Endothelial cell (in vitro differentiated cells): ENCODE data around the gene TM7SF2. TPM values are rescaled to one million over a fixed set of nuclear protein-coding genes. Genes with fewer than 3 reads are reported as not detected.

ENCODE experiments used
- DNase-seq: peaks from one replicate; pipeline ENCODE4 v3.0.0; 2021; ENCODE audit warnings: low spot score
- H3K27ac Mint-ChIP-seq: one replicate; pipeline ENCODE4 v1.8.0; 2021; ENCODE audit warnings: mixed read lengths, inconsistent platforms; ENCODE audit not compliant: unreplicated experiment
- H3K27me3 Mint-ChIP-seq: one replicate; pipeline ENCODE4 v1.8.0; 2021; ENCODE audit warnings: mild to moderate bottlenecking, moderate library complexity, mixed read lengths, inconsistent platforms; ENCODE audit not compliant: unreplicated experiment
- H3K36me3 Mint-ChIP-seq: one replicate; pipeline ENCODE4 v1.8.0; 2021; ENCODE audit warnings: mild to moderate bottlenecking, low read depth, mixed read lengths, inconsistent platforms; ENCODE audit not compliant: unreplicated experiment
- H3K4me1 Mint-ChIP-seq: one replicate; pipeline ENCODE4 v1.8.0; 2021; ENCODE audit warnings: mild to moderate bottlenecking, mixed read lengths, inconsistent platforms; ENCODE audit not compliant: unreplicated experiment
- H3K4me3 Mint-ChIP-seq: one replicate; pipeline ENCODE4 v1.8.0; 2021; ENCODE audit warnings: mild to moderate bottlenecking, mixed read lengths, inconsistent platforms; ENCODE audit not compliant: unreplicated experiment
- H3K9me3 Mint-ChIP-seq: one replicate; pipeline ENCODE4 v1.8.0; 2021; ENCODE audit warnings: mixed read lengths, inconsistent platforms; ENCODE audit not compliant: unreplicated experiment
- total RNA-seq: library from RNA; stranded (reverse); fragmentation: NEBNext Ultra II Directional; extraction: Animal tissue kit (Norgen Biotek cat#: 25700); gene quantifications from one replicate; pipeline ENCODE4 v1.2.1, GENCODE V29; 2021; ENCODE audit not compliant: unreplicated experiment
- TF ChIP-seq, protein P1 (sequence below): fragments of 200-600 bp; sonication (generic); IDR thresholded peaks from one replicate; pipeline ENCODE4 v1.5.0; 2021; ENCODE audit warnings: antibody characterized with exemption; ENCODE audit not compliant: unreplicated experiment

The TM7SF2 gene
- total RNA-seq, 1 donor from 2014 or later = 35.6 TPM

DNA sequence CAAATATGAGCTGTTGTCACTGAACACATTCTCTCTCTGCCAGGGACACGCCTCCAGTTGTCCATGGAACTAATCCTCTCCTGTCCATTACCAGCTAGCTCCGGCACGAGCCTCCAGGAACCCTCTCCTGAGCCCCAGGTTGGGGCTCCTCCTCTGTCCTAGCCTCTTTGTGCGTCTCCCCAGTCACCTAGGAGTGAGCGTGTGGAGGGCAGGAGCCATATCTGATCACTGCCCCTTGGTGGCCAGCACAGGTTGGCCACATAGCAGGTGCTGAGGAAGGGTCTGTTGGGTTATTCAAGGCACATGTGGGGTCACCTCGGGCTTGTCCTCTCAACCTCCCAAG, 20.2 kb downstream of the TM7SF2 start:
- Mint-ChIP-seq H3K9me3 (no peaks in the 10 kb centered on the region), H3K4me1 (peaks cover 29% of the 10 kb centered on the region), H3K27me3 (peaks cover 21% of the 10 kb centered on the region), H3K36me3 (peaks cover 21% of the 10 kb centered on the region), H3K27ac (peak overlapping the region; percentile 13), H3K4me3 (no peak overlapping the region)
- no peak for DNase-seq
- TF ChIP-seq, protein P1, sequence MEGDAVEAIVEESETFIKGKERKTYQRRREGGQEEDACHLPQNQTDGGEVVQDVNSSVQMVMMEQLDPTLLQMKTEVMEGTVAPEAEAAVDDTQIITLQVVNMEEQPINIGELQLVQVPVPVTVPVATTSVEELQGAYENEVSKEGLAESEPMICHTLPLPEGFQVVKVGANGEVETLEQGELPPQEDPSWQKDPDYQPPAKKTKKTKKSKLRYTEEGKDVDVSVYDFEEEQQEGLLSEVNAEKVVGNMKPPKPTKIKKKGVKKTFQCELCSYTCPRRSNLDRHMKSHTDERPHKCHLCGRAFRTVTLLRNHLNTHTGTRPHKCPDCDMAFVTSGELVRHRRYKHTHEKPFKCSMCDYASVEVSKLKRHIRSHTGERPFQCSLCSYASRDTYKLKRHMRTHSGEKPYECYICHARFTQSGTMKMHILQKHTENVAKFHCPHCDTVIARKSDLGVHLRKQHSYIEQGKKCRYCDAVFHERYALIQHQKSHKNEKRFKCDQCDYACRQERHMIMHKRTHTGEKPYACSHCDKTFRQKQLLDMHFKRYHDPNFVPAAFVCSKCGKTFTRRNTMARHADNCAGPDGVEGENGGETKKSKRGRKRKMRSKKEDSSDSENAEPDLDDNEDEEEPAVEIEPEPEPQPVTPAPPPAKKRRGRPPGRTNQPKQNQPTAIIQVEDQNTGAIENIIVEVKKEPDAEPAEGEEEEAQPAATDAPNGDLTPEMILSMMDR = no peak

DNA sequence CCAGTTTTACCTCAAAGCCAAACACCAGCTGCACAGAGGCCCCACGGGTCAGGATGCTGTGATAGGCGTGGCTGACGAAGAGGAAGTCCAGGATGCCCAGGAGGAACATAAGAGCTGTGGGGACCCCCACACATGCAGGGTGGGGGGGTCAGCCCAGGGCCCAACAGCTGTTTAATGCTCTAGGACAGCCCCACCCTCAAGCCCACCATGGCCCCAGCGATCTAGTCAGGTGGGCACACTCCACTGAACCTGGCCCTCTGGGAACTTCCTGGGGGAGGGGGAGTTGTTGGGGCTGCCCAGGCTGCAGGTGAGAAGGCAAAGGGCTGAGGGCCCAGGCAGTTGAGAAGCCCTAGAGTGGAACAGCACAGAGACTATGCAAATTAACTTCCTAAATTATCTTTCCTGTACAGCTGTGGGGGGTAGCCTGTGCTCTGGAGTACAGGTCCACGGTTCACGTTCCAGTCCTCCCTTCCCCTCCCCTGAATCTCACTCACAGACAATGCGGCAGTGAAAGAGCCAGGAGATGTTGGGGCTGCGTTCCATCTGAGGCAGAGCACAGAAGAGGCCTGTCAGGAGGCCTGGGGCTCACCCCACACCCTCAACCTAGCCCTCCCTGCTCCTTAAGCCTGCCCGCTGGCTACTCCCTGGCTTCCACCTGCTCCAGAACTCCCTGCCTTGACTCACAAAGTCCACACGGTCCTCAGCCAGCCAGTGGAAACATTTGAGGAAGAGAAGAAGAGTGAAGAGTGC, 20.7 kb downstream of the TM7SF2 start:
- Mint-ChIP-seq H3K4me3 (peak overlapping the region; percentile 99), H3K36me3 (peaks cover 15% of the 10 kb centered on the region), H3K27me3 (peaks cover 22% of the 10 kb centered on the region), H3K4me1 (peaks cover 29% of the 10 kb centered on the region), H3K9me3 (no peaks in the 10 kb centered on the region), H3K27ac (peak overlapping the region; percentile 53)
- no peak for DNase-seq
- TF ChIP-seq, protein P1 = no peak

DNA sequence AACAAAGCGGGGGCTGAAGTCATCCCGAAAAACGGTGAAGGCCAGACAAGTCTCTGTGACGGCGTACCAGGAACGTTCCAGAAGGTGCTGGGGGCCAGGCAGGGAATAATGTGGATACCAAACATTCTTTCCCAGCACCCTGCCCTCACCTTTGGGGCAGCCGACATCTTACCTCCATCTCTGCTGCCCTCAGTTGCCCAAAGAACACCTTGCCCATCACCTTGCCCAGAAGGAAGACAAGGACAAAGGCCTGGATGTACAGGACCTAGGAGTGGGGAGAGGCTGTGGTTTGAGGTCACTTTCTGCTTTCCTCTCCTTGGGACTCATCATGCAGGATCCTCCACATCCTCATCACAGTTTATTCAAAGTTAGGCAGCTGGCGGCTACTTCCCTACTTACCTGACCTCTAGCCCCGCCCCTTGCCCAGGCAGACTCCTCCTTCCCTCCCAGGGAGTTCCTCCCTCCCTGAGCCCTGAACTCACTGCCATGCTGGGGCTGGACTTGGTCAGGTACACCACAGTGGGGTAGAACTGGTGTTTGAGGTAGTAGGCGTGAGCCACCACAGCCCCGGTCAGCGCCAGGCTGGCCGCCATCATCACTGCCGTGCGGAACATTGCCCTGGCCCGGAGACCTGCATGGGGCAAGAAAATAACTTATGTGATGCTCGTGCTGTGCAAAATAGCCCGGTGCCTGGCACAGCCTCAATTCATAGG, 21.5 kb downstream of the TM7SF2 start:
- Mint-ChIP-seq H3K4me3 (peak overlapping the region; percentile 99), H3K4me1 (peaks cover 29% of the 10 kb centered on the region), H3K27me3 (peaks cover 25% of the 10 kb centered on the region), H3K27ac (peak overlapping the region; percentile 89), H3K36me3 (peaks cover 15% of the 10 kb centered on the region), H3K9me3 (no peaks in the 10 kb centered on the region)
- peak; percentile 34 for DNase-seq
- TF ChIP-seq, protein P1 = no peak

DNA sequence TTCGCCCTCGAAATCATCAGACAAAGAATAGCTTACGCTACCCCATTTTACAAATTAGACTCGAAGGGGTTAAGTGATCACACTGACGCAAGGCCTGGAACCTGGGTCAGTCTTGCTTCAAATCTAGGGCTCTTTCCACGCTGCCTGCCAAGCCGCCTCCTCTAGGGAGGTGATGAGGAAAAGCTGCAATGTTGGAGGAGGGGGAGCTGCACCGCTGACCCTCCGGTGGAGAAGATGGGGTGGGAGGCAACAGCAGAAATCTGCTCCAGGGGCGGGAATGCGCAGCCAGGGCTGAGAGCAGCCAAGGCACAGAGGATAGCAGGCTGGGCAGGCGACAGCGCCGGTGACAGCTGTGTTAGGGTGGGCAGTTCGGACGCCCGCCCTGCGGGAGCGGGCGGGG, 22.1 kb downstream of the TM7SF2 start:
- Mint-ChIP-seq H3K4me1 (peaks cover 29% of the 10 kb centered on the region), H3K4me3 (peak overlapping the region; percentile 99), H3K9me3 (no peaks in the 10 kb centered on the region), H3K27me3 (peaks cover 25% of the 10 kb centered on the region), H3K36me3 (peaks cover 15% of the 10 kb centered on the region), H3K27ac (peak overlapping the region; percentile 89)
- TF ChIP-seq, protein P1 = no peak
- DNase-seq = peak; percentile 17
